IMR-90 (cell line): Measurements from ENCODE around the gene STX2.

Experiments used
- BHLHE40 ChIP-seq: fragments of 150-350 bp; IDR thresholded peaks from 2 replicates; pipeline ENCODE4 v1.6.1; 2016; ENCODE audit warnings: mild to moderate bottlenecking, low read depth, low read length
- CEBPB ChIP-seq: IDR thresholded peaks from 2 replicates; pipeline ENCODE4 v1.6.1; 2012; ENCODE audit warnings: low read depth, low read length, improper control_type of control experiment
- FOS ChIP-seq: fragments of 150-350 bp; IDR thresholded peaks from 2 replicates; pipeline ENCODE4 v1.6.1; 2016; ENCODE audit warnings: low read depth, low read length
- POLR2A ChIP-seq: IDR thresholded peaks from 2 replicates; pipeline ENCODE4 v1.6.1; 2012; ENCODE audit warnings: mild to moderate bottlenecking, low read depth, low read length
- RAD21 ChIP-seq: IDR thresholded peaks from 2 replicates; pipeline ENCODE4 v1.6.1; 2012; ENCODE audit warnings: low read length, improper control_type of control experiment
- RFX5 ChIP-seq: IDR thresholded peaks from 2 replicates; pipeline ENCODE4 v1.8.0; 2012; ENCODE audit warnings: low read depth, mild to moderate bottlenecking, low read length, moderate library complexity
- SMC3 ChIP-seq: fragments of 150-350 bp; IDR thresholded peaks from 2 replicates; pipeline ENCODE4 v1.6.1; 2016; ENCODE audit warnings: low read depth, mild to moderate bottlenecking, antibody characterized with exemption, low read length, moderate library complexity
- TF ChIP-seq, protein P1 (sequence below): conservative IDR thresholded peaks from 2 replicates; pipeline ENCODE4 v1.5.1; 2012; ENCODE audit warnings: mild to moderate bottlenecking, low read depth, low read length, improper control_type of control experiment

DNA sequence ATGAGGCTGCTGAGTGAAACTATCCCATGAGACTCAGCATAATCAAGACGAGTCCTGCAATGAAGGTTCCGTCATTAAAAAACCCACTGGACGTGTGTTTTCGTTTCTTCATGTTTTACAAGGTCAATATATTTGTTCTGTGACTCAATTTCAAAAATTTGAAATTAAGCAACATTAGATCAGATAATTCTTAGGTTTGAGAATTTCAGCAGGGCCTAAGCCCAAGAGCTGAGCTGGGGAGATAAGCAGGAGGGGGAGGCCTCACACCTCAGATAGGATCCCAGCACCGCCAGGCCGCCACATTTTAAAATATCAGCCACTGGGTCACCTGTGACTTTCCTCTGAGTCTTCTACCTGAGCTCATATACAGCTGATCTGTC is 13.3 kb downstream of the STX2 start:
- no peak for TF ChIP-seq FOS
- no peak for TF ChIP-seq SMC3
- TF ChIP-seq, protein P1, sequence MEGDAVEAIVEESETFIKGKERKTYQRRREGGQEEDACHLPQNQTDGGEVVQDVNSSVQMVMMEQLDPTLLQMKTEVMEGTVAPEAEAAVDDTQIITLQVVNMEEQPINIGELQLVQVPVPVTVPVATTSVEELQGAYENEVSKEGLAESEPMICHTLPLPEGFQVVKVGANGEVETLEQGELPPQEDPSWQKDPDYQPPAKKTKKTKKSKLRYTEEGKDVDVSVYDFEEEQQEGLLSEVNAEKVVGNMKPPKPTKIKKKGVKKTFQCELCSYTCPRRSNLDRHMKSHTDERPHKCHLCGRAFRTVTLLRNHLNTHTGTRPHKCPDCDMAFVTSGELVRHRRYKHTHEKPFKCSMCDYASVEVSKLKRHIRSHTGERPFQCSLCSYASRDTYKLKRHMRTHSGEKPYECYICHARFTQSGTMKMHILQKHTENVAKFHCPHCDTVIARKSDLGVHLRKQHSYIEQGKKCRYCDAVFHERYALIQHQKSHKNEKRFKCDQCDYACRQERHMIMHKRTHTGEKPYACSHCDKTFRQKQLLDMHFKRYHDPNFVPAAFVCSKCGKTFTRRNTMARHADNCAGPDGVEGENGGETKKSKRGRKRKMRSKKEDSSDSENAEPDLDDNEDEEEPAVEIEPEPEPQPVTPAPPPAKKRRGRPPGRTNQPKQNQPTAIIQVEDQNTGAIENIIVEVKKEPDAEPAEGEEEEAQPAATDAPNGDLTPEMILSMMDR = no peak
- TF ChIP-seq POLR2A = no peak
- TF ChIP-seq RFX5 = no peak
- TF ChIP-seq CEBPB = no peak
- TF ChIP-seq RAD21 = no peak
- TF ChIP-seq BHLHE40 = no peak
